OCI-LY7 (cell line): Measurements from ENCODE around the gene PLPPR1.

ENCODE experiments used
- CTCF ChIP-seq: fragments of 200-600 bp; sonication (generic); conservative IDR thresholded peaks from 2 replicates; pipeline ENCODE4 v1.5.1; 2014; ENCODE audit warnings: mild to moderate bottlenecking, antibody characterized with exemption, low read length, moderate library complexity, mixed read lengths
- EZH2phosphoT487 ChIP-seq: fragments of 200-600 bp; sonication (generic); IDR thresholded peaks from 2 replicates; pipeline ENCODE4 v1.6.1; 2018; ENCODE audit warnings: low read depth, borderline replicate concordance, mild to moderate bottlenecking, mixed run types, antibody characterized with exemption, low read length, moderate library complexity, mixed read lengths

DNA sequence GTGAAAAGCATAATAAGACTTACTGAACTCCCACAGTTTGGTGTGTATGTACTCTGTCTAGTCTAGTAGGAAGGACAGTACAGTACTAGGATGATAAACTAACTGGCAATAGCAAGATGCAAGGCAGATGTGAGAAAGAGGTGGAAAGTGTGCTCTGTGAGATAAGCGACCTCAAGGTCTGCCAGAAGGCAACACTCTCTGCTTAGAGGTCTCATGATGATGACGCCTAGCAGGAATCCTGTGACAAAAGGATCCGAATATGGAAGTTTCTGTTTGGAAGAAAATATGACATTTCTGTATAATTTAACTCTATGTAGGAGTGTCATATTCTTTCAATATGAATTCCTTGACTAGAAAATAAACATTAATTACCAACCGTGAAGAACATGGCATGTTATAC lies 112.2 kb downstream of the PLPPR1 start:
- TF ChIP-seq CTCF (no peak), EZH2phosphoT487 (no peak)
